GM12878 (cell line): ENCODE results near the gene COPZ2. TPM values are rescaled to one million over a fixed set of nuclear protein-coding genes. Genes with fewer than 3 reads are reported as not detected.

Source experiments
- ATAC-seq: fragments of 200-7000 bp; cut with Tn5 transposase; 3 replicates; pipeline ENCODE4 v1.9.1; 2020; ENCODE audit warnings: mild to moderate bottlenecking, moderate library complexity
- BruUV-seq: library from RNA; stranded (reverse); fragments of 400-500 nt; replicated peaks from 2 replicates; lab custom pipeline; 2021; lab: Mats Ljungman, UMichigan
- CTCF ChIA-PET: fragments of 300-600 bp; sonication (Branson Sonifier 250); formaldehyde crosslinking; extraction: SDS; loops from one replicate; lab custom pipeline; 2021; ENCODE audit warnings: inconsistent platforms; lab: Yijun Ruan, JAX
- POLR2A ChIA-PET: fragments of 350-600 bp; formaldehyde crosslinking; extraction: SDS; loops from one replicate; lab custom pipeline; 2021; ENCODE audit warnings: inconsistent platforms; lab: Charles Lee
- RAD21 ChIA-PET: fragments of 300-600 bp; sonication (Branson Sonifier 250); formaldehyde crosslinking; loops from one replicate; lab custom pipeline; 2023; ENCODE audit warnings: antibody characterized with exemption; ENCODE audit not compliant: unreplicated experiment; lab: Charles Lee
- SMC1A ChIA-PET: fragments of 300-600 bp; sonication (Branson Sonifier 250); formaldehyde crosslinking; loops from one replicate; lab custom pipeline; 2023; ENCODE audit not compliant: unreplicated experiment, uncharacterized antibody; lab: Charles Lee
- DNase-seq: peaks from one replicate; pipeline ENCODE4 v3.0.0-alpha.2; 2011; ENCODE audit warnings: low read depth, low spot score
- FAIRE-seq: peaks from 3 replicates; lab custom pipeline; 2011; peaks lifted over from hg19 to GRCh38; lab: Jason Lieb, UNC
- H2AFZ ChIP-seq: 2 replicates; pipeline ENCODE4 v1.6.0; 2011; ENCODE audit warnings: low read depth, low read length, control low read depth; ENCODE audit not compliant: control insufficient read depth
- H3K27ac ChIP-seq: 2 replicates; pipeline ENCODE4 v1.5.1; 2011; ENCODE audit warnings: control low read depth; ENCODE audit not compliant: control insufficient read depth, insufficient read depth
- H3K27me3 ChIP-seq, 2 experiments: replicated peaks in 1 of 2; 2 replicates each; pipeline versions ENCODE4 v1.6.0 to v1.6.1; 2011; ENCODE audit warnings: low read length in 1 of 2; ENCODE audit not compliant: control insufficient read depth in 2 of 2, insufficient read depth in 2 of 2
- H3K36me3 ChIP-seq, 2 experiments: 2 replicates each; pipeline ENCODE4 v1.5.1; 2011; ENCODE audit warnings: low read length in 1 of 2; ENCODE audit not compliant: control insufficient read depth in 2 of 2, insufficient read depth in 2 of 2
- H3K4me1 ChIP-seq: 2 replicates; pipeline ENCODE4 v1.6.1; 2011; ENCODE audit warnings: mild to moderate bottlenecking, low read length, moderate library complexity, mixed read lengths; ENCODE audit not compliant: control insufficient read depth, insufficient read depth
- H3K4me2 ChIP-seq: 2 replicates; pipeline ENCODE4 v1.6.0; 2011; ENCODE audit warnings: control low read depth; ENCODE audit not compliant: control insufficient read depth, insufficient read depth
- H3K4me3 ChIP-seq: fragments of 200-600 bp; sonication (generic); 2 replicates; pipeline ENCODE4 v1.5.1; 2016
- H3K79me2 ChIP-seq: 2 replicates; pipeline ENCODE4 v1.6.0; 2011; ENCODE audit warnings: low read length; ENCODE audit not compliant: control insufficient read depth, insufficient read depth
- H3K9ac ChIP-seq: 2 replicates; pipeline ENCODE4 v1.8.0; 2011; ENCODE audit warnings: low read length, control low read depth, mixed read lengths; ENCODE audit not compliant: control insufficient read depth, insufficient read depth
- H3K9me3 ChIP-seq: replicated peaks from 3 replicates; pipeline ENCODE4 v1.5.1; 2011; ENCODE audit warnings: mild to moderate bottlenecking, low read length; ENCODE audit not compliant: control insufficient read depth, insufficient read depth
- H4K20me1 ChIP-seq: 2 replicates; pipeline ENCODE4 v1.6.0; 2011; ENCODE audit not compliant: control insufficient read depth, insufficient read depth
- MEF2B ChIP-seq: fragments of 450-650 bp; IDR thresholded peaks from 2 replicates; pipeline ENCODE4 v1.6.1; 2018; ENCODE audit warnings: mild to moderate bottlenecking, moderate library complexity; ENCODE audit not compliant: partially characterized antibody, poor library complexity, severe bottlenecking
- RFX5 ChIP-seq: IDR thresholded peaks from 2 replicates; pipeline ENCODE4 v1.6.1; 2011; ENCODE audit warnings: low read depth, low read length, improper control_type of control experiment
- YY1 ChIP-seq: IDR thresholded peaks from 2 replicates; pipeline ENCODE4 v1.6.1; 2011; ENCODE audit warnings: low read depth, mild to moderate bottlenecking, low read length
- WGBS: methylation state at CpG from one replicate; pipeline ENCODE4 v1.1.6; 2016; ENCODE audit warnings: low lambda C conversion rate; ENCODE audit not compliant: insufficient replicate concordance, insufficient coverage; ENCODE audit errors: missing lambda C conversion rate; 5-methylcytosine and 5-hydroxymethylcytosine counted together
- in situ Hi-C: fragments of 300-500 bp; cut with MboI; formaldehyde crosslinking; loops from 9 replicates; pipeline ENCODE4 v1.14.3; 2018; ENCODE audit warnings: mixed read lengths
- intact Hi-C: fragments of 100-400 bp; cut with micrococcal nuclease; formaldehyde crosslinking; loops from one replicate; pipeline ENCODE4 v1.14.2; 2022; ENCODE audit not compliant: unreplicated experiment
- polyA plus RNA-seq, 11 experiments: library from polyadenylated mRNA; depleted of rRNA in 4 of 11; unstranded in 6 of 11; stranded (reverse) in 5 of 11; fragments of >200 nt; fragmentation: Nextera tagmentation in 4 of 11; fragmentation: Illumina TruSeq in 1 of 11; extraction: Ambion mirVana in 4 of 11; extraction: Trizol in 1 of 11; gene quantifications; 1 replicate in 1 of 11; 2 replicates in 10 of 11; pipeline versions ENCODE4 v1.2.1 to v1.2.3, GENCODE V29; 2011 to 2016; ENCODE audit warnings: inconsistent platforms in 2 of 11, missing spikeins in 2 of 11, low read depth in 1 of 11
- total RNA-seq, 4 experiments: library from RNA; depleted of rRNA in 3 of 4; stranded (reverse); fragments of >200 nt in 3 of 4; fragmentation: Illumina TruSeq in 1 of 4; extraction: Trizol in 1 of 4; gene quantifications; 2 replicates each; pipeline versions ENCODE4 v1.2.1 to v1.2.3, GENCODE V29; 2013 to 2021
- TF ChIP-seq, protein P1 (sequence below): fragments of 450-650 bp; IDR thresholded peaks from 2 replicates; pipeline ENCODE4 v1.6.1; 2017; ENCODE audit warnings: mild to moderate bottlenecking, low read depth, inconsistent platforms; ENCODE audit not compliant: poor library complexity, severe bottlenecking
- TF ChIP-seq, protein P2 (sequence below): fragments of 450-650 bp; IDR thresholded peaks from 2 replicates; pipeline ENCODE4 v1.6.1; 2017; ENCODE audit warnings: mild to moderate bottlenecking, moderate library complexity

The COPZ2 gene
- total and polyA plus RNA-seq, 10 of the 15 experiments (the other 5 are each of a cell fraction or from before 2014, with no cell fraction given): 0.20 to 4.3 (median 2.6) TPM

DNA sequence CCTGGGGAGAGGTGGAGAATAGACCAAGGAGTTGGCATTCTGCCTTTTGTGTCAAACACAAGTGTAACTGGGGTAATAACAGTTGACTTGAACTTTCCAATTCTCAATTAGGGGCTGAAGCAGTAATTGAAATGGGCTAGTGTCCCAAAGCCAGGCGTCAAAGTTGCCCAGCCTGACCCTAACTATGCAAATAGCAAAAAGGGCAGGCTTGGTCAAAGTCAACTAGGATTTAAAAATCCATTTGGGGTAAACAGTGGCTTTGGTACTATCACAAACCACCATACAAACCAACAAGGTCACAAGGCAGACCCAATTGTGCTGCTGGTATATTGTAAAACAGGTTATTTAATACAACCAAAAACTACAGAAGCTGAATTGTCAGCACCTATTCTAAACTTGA is 28.6 kb upstream of the COPZ2 start:
- Histone ChIP-seq H3K9ac (no peak overlapping the region), H3K27ac (no peak overlapping the region), H4K20me1 (no peaks in the 10 kb centered on the region), H3K9me3 (no peaks in the 10 kb centered on the region), H3K4me2 (no peak overlapping the region), H3K4me1 (no peaks in the 10 kb centered on the region), H2AFZ (no peak overlapping the region), H3K79me2 (no peaks in the 10 kb centered on the region), H3K4me3 (no peak overlapping the region), H3K36me3 (peaks cover 7 to 23% of the 10 kb centered on the region in 2 experiments; a peak in 3 of 4 replicates), H3K27me3 (no peaks in the 10 kb centered on the region)
- in situ Hi-C loops: loop anchor here (5.0 kb wide), 1 partner anchor 39 kb away; no protein-coding TSS in a partner anchor
- TF ChIP-seq YY1 (no peak), MEF2B (no peak), RFX5 (no peak)
- TF ChIP-seq, protein P1, sequence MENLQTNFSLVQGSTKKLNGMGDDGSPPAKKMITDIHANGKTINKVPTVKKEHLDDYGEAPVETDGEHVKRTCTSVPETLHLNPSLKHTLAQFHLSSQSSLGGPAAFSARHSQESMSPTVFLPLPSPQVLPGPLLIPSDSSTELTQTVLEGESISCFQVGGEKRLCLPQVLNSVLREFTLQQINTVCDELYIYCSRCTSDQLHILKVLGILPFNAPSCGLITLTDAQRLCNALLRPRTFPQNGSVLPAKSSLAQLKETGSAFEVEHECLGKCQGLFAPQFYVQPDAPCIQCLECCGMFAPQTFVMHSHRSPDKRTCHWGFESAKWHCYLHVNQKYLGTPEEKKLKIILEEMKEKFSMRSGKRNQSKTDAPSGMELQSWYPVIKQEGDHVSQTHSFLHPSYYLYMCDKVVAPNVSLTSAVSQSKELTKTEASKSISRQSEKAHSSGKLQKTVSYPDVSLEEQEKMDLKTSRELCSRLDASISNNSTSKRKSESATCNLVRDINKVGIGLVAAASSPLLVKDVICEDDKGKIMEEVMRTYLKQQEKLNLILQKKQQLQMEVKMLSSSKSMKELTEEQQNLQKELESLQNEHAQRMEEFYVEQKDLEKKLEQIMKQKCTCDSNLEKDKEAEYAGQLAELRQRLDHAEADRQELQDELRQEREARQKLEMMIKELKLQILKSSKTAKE: no peak
- TF ChIP-seq, protein P2, sequence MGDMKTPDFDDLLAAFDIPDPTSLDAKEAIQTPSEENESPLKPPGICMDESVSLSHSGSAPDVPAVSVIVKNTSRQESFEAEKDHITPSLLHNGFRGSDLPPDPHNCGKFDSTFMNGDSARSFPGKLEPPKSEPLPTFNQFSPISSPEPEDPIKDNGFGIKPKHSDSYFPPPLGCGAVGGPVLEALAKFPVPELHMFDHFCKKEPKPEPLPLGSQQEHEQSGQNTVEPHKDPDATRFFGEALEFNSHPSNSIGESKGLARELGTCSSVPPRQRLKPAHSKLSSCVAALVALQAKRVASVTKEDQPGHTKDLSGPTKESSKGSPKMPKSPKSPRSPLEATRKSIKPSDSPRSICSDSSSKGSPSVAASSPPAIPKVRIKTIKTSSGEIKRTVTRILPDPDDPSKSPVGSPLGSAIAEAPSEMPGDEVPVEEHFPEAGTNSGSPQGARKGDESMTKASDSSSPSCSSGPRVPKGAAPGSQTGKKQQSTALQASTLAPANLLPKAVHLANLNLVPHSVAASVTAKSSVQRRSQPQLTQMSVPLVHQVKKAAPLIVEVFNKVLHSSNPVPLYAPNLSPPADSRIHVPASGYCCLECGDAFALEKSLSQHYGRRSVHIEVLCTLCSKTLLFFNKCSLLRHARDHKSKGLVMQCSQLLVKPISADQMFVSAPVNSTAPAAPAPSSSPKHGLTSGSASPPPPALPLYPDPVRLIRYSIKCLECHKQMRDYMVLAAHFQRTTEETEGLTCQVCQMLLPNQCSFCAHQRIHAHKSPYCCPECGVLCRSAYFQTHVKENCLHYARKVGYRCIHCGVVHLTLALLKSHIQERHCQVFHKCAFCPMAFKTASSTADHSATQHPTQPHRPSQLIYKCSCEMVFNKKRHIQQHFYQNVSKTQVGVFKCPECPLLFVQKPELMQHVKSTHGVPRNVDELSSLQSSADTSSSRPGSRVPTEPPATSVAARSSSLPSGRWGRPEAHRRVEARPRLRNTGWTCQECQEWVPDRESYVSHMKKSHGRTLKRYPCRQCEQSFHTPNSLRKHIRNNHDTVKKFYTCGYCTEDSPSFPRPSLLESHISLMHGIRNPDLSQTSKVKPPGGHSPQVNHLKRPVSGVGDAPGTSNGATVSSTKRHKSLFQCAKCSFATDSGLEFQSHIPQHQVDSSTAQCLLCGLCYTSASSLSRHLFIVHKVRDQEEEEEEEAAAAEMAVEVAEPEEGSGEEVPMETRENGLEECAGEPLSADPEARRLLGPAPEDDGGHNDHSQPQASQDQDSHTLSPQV: no peak
- FAIRE-seq (no peak), DNase-seq (no peak), ATAC-seq (no peak)
- ChIA-PET SMC1A (interaction anchor here (0.7 to 2.8 kb wide), 5 partner anchors 9 to 47 kb away, joined by 3 to 12 read pairs (median 4); no protein-coding TSS in a partner anchor), POLR2A (no interaction called here), CTCF (interaction anchor here (0.8 to 5.7 kb wide), 3 partner anchors 14 to 40 kb away, joined by 4 to 44 read pairs (median 32); no protein-coding TSS in a partner anchor), RAD21 (interaction anchor here (0.8 to 2.4 kb wide), 2 partner anchors 8 to 17 kb away, joined by 3 to 7 read pairs; no protein-coding TSS in a partner anchor)
- WGBS: 45% methylated on average over 1 of the region's 1 CpG
- BruUV-seq: no TSS peak
- intact Hi-C loops: no loop called here
